Measurements from ENCODE around the gene CETN3.
"Not testable (repeated sequence)": the region's sequence is repeated elsewhere in the genome, so short reads cannot be mapped to it uniquely, and the experiment has no call there.

Gene CETN3

GRCh38 chr5:90345684-90346083 lies 63.9 kb downstream of the CETN3 start:
- Histone ChIP-seq H2BK120ac (ENCODE audit: low read depth, low read length) (no peak overlapping the region), H3K18ac (ENCODE audit: low read length) (no peak overlapping the region), H3K4me2 (ENCODE audit: low read length) (no peak overlapping the region), H3K4me3 (ENCODE audit: low read length) (no peak overlapping the region), H3K27ac (ENCODE audit: low read depth, low read length) (no peak overlapping the region), H2AK5ac (ENCODE audit: low read length) (no peak overlapping the region), H3K4ac (ENCODE audit: low read depth, low read length) (no peak overlapping the region), H4K8ac (ENCODE audit: low read depth, low read length) (no peak overlapping the region), H2BK15ac (replicated peaks; ENCODE audit: low read depth) (no peak overlapping the region), H3K79me2 (ENCODE audit: control insufficient read depth, insufficient read depth, low read length) (no peaks in the 10 kb centered on the region), H4K5ac (ENCODE audit: low read length) (no peak overlapping the region), H3K56ac (ENCODE audit: low read length) (no peak overlapping the region), H3K27me3 (ENCODE audit: insufficient read depth, low read length, poor library complexity) (no peaks in the 10 kb centered on the region), H2BK5ac (ENCODE audit: low read length) (no peak overlapping the region), H3K79me1 (ENCODE audit: low read length) (no peaks in the 10 kb centered on the region), H3K4me1 (ENCODE audit: control insufficient read depth, low read depth, low read length) (no peaks in the 10 kb centered on the region), H3K9ac (ENCODE audit: low read length) (no peak overlapping the region), H3K36me3 (ENCODE audit: control insufficient read depth, insufficient read depth, low read length) (no peaks in the 10 kb centered on the region), H3K23ac (ENCODE audit: low read length) (no peak overlapping the region)
- no peak for DNase-seq
- no CpG with 5 or more reads among the region's 1 CpG for WGBS (ENCODE audit: extremely low coverage, insufficient coverage, low lambda C conversion rate)

DNA sequence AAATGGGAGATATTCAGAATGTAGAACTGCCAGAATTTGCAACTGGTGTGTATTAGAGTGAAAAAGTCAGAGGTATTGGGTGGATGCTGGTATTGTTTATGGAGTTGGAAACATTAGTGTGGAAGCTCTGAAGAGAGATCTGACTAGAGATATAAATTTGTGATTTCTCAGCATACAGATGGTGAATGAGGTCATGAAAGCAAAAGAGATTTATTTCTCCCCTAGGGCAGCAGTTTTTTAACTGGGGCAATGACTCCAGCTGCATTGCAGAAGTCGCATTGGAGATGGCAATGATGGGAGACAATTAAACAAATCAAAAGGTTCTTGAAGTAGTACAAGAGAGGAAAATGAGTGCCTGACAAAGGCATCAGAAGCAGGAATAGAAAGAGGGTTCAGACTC lies 64.9 kb downstream of the CETN3 start:
- Histone ChIP-seq H3K27me3 (ENCODE audit: insufficient read depth, low read length, poor library complexity) (no peaks in the 10 kb centered on the region), H2BK15ac (replicated peaks; ENCODE audit: low read depth) (no peak overlapping the region), H4K8ac (ENCODE audit: low read depth, low read length) (no peak overlapping the region), H3K4me3 (ENCODE audit: low read length) (no peak overlapping the region), H3K79me1 (ENCODE audit: low read length) (no peaks in the 10 kb centered on the region), H4K5ac (ENCODE audit: low read length) (no peak overlapping the region), H3K4me2 (ENCODE audit: low read length) (no peak overlapping the region), H2BK5ac (ENCODE audit: low read length) (no peak overlapping the region), H3K27ac (ENCODE audit: low read depth, low read length) (no peak overlapping the region), H2AK5ac (ENCODE audit: low read length) (no peak overlapping the region), H2BK120ac (ENCODE audit: low read depth, low read length) (no peak overlapping the region), H3K4ac (ENCODE audit: low read depth, low read length) (no peak overlapping the region), H3K36me3 (ENCODE audit: control insufficient read depth, insufficient read depth, low read length) (no peaks in the 10 kb centered on the region), H3K18ac (ENCODE audit: low read length) (no peak overlapping the region), H3K4me1 (ENCODE audit: control insufficient read depth, low read depth, low read length) (no peaks in the 10 kb centered on the region), H3K23ac (ENCODE audit: low read length) (no peak overlapping the region), H3K79me2 (ENCODE audit: control insufficient read depth, insufficient read depth, low read length) (no peaks in the 10 kb centered on the region), H3K56ac (ENCODE audit: low read length) (no peak overlapping the region), H3K9ac (ENCODE audit: low read length) (no peak overlapping the region)
- WGBS (ENCODE audit: extremely low coverage, insufficient coverage, low lambda C conversion rate) = no CpG with 5 or more reads among the region's 1 CpG
- DNase-seq = no peak

GRCh38 chr5:90343731-90344130 lies 65.8 kb downstream of the CETN3 start:
- not testable (repeated sequence) for H3K27ac ChIP-seq (ENCODE audit: low read depth, low read length); H3K23ac ChIP-seq (ENCODE audit: low read length); H3K18ac ChIP-seq (ENCODE audit: low read length); H4K5ac ChIP-seq (ENCODE audit: low read length); H3K4me1 ChIP-seq (ENCODE audit: control insufficient read depth, low read depth, low read length); H3K79me1 ChIP-seq (ENCODE audit: low read length); DNase-seq; H3K4ac ChIP-seq (ENCODE audit: low read depth, low read length); H2BK120ac ChIP-seq (ENCODE audit: low read depth, low read length); H3K36me3 ChIP-seq (ENCODE audit: control insufficient read depth, insufficient read depth, low read length); H3K9ac ChIP-seq (ENCODE audit: low read length); H3K79me2 ChIP-seq (ENCODE audit: control insufficient read depth, insufficient read depth, low read length); H3K4me2 ChIP-seq (ENCODE audit: low read length); H2BK15ac ChIP-seq (replicated peaks; ENCODE audit: low read depth); H3K56ac ChIP-seq (ENCODE audit: low read length); H4K8ac ChIP-seq (ENCODE audit: low read depth, low read length); H3K4me3 ChIP-seq (ENCODE audit: low read length); H2BK5ac ChIP-seq (ENCODE audit: low read length); H3K27me3 ChIP-seq (ENCODE audit: insufficient read depth, low read length, poor library complexity); H2AK5ac ChIP-seq (ENCODE audit: low read length)
- WGBS (ENCODE audit: extremely low coverage, insufficient coverage, low lambda C conversion rate) = no CpG with 5 or more reads among the region's 6 CpGs

DNA sequence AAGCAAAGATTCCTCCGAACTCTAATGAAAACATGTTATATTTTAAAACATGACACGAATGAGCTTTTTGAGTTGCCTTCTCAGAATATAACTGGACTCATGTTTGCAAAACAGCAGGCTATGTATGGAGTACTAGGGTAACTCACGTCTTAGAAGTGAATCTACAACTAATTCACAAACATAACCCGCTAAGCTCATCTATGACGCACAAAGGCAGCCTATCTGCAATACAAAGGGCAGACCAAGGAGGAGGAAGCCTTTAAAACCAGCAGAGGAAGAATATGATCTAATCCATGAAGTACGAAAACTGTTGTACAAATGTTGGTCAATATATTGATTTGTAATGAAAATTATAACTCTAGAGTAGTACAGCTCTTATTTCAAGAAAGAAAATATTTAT lies 67.0 kb downstream of the CETN3 start:
- Histone ChIP-seq H2AK5ac (ENCODE audit: low read length) (no peak overlapping the region), H3K18ac (ENCODE audit: low read length) (no peak overlapping the region), H2BK15ac (replicated peaks; ENCODE audit: low read depth) (no peak overlapping the region), H3K56ac (ENCODE audit: low read length) (no peak overlapping the region), H3K4ac (ENCODE audit: low read depth, low read length) (no peak overlapping the region), H4K5ac (ENCODE audit: low read length) (no peak overlapping the region), H3K79me1 (ENCODE audit: low read length) (no peaks in the 10 kb centered on the region), H2BK120ac (ENCODE audit: low read depth, low read length) (no peak overlapping the region), H3K4me2 (ENCODE audit: low read length) (no peak overlapping the region), H3K27ac (ENCODE audit: low read depth, low read length) (no peak overlapping the region), H3K9ac (ENCODE audit: low read length) (no peak overlapping the region), H4K8ac (ENCODE audit: low read depth, low read length) (no peak overlapping the region), H3K4me1 (ENCODE audit: control insufficient read depth, low read depth, low read length) (no peaks in the 10 kb centered on the region), H3K79me2 (ENCODE audit: control insufficient read depth, insufficient read depth, low read length) (no peaks in the 10 kb centered on the region), H2BK5ac (ENCODE audit: low read length) (no peak overlapping the region), H3K27me3 (ENCODE audit: insufficient read depth, low read length, poor library complexity) (no peaks in the 10 kb centered on the region), H3K23ac (ENCODE audit: low read length) (no peak overlapping the region), H3K36me3 (ENCODE audit: control insufficient read depth, insufficient read depth, low read length) (no peaks in the 10 kb centered on the region), H3K4me3 (ENCODE audit: low read length) (no peak overlapping the region)
- DNase-seq = no peak
- no CpG with 5 or more reads among the region's 6 CpGs for WGBS (ENCODE audit: extremely low coverage, insufficient coverage, low lambda C conversion rate)
